ENCODE measurements around the gene TMEM222.

Gene TMEM222

GRCh38 chr1:27359822-27360158 is 37.8 kb downstream of the TMEM222 start:
- no peak for DNase-seq (ENCODE audit: low spot score)

- no peak for DNase-seq (ENCODE audit: low spot score)
Observed at GRCh38 chr1:27360159-27361043, 38.4 kb downstream of the TMEM222 start.

GRCh38 chr1:27361044-27361402 is 39.1 kb downstream of the TMEM222 start:
- DNase-seq (ENCODE audit: low spot score) = no peak

GRCh38 chr1:27361553-27361952 is 39.6 kb downstream of the TMEM222 start:
- DNase-seq (ENCODE audit: low spot score) = no peak

- DNase-seq (ENCODE audit: low spot score) = no peak
Observed at GRCh38 chr1:27363766-27364695, 42.1 kb downstream of the TMEM222 start.

GRCh38 chr1:27364696-27365371 is 42.9 kb downstream of the TMEM222 start:
- no peak for DNase-seq (ENCODE audit: low spot score)

- peak; percentile 92 for DNase-seq (ENCODE audit: low spot score)
Observed at GRCh38 chr1:27365372-27366112, 43.6 kb downstream of the TMEM222 start.

- peak; percentile 83 for DNase-seq (ENCODE audit: low spot score)
Observed at GRCh38 chr1:27366113-27366410, 44.1 kb downstream of the TMEM222 start.

GRCh38 chr1:27366411-27367159 is 44.6 kb downstream of the TMEM222 start, which contains the start of gene MAP3K6:
TSS of gene MAP3K6 (minus strand) at chr1:27366961. CDS start at chr1:27366597, 364 bp downstream.
- peak; percentile 90 for DNase-seq (ENCODE audit: low spot score)

GRCh38 chr1:27367160-27367650 is 45.2 kb downstream of the TMEM222 start:
- DNase-seq (ENCODE audit: low spot score) = no peak

GRCh38 chr1:27368869-27369582 is 47.1 kb downstream of the TMEM222 start:
- DNase-seq (ENCODE audit: low spot score) = peak; percentile 58

GRCh38 chr1:27372022-27372807 is 50.3 kb downstream of the TMEM222 start:
- no peak for DNase-seq (ENCODE audit: low spot score)

GRCh38 chr1:27372808-27373690 is 51.1 kb downstream of the TMEM222 start:
- DNase-seq (ENCODE audit: low spot score) = no peak

GRCh38 chr1:27374362-27375086 is 52.6 kb downstream of the TMEM222 start, which contains the start of gene FCN3:
TSS of gene FCN3 (minus strand) at chr1:27374824. CDS start at chr1:27374818, 6 bp downstream.
- DNase-seq (ENCODE audit: low spot score) = no peak

- DNase-seq (ENCODE audit: low spot score) = no peak
Observed at GRCh38 chr1:27377760-27378495, 56.0 kb downstream of the TMEM222 start.

- DNase-seq (ENCODE audit: low spot score) = no peak
Observed at GRCh38 chr1:27379564-27380122, 57.7 kb downstream of the TMEM222 start.
